ENCODE measurements around the gene STUM.

Gene STUM

GRCh38 chr1:226566760-226567159 is 18.2 kb downstream of the STUM start:
- no peaks in the 10 kb centered on the region for H3K9me3 ChIP-seq (ENCODE audit: control insufficient read depth, insufficient read depth, low read length)
- no peak overlapping the region for H3K4me3 ChIP-seq (ENCODE audit: low read depth, low read length)
- no peaks in the 10 kb centered on the region for H3K27me3 ChIP-seq (ENCODE audit: control insufficient read depth, insufficient read depth, low read length)
- no peaks in the 10 kb centered on the region for H3K36me3 ChIP-seq (ENCODE audit: control insufficient read depth, insufficient read depth, low read length)
- H3K4me1 ChIP-seq (ENCODE audit: control insufficient read depth, insufficient read depth, low read length): no peaks in the 10 kb centered on the region
- no peak overlapping the region for H3K9ac ChIP-seq (ENCODE audit: low read depth, low read length)

GRCh38 chr1:226568077-226568831 is 19.7 kb downstream of the STUM start:
- Histone ChIP-seq H3K9me3 (ENCODE audit: control insufficient read depth, insufficient read depth, low read length) (no peaks in the 10 kb centered on the region), H3K27me3 (ENCODE audit: control insufficient read depth, insufficient read depth, low read length) (no peaks in the 10 kb centered on the region), H3K9ac (ENCODE audit: low read depth, low read length) (no peak overlapping the region), H3K4me3 (ENCODE audit: low read depth, low read length) (no peak overlapping the region), H3K36me3 (ENCODE audit: control insufficient read depth, insufficient read depth, low read length) (no peaks in the 10 kb centered on the region), H3K4me1 (ENCODE audit: control insufficient read depth, insufficient read depth, low read length) (no peaks in the 10 kb centered on the region)

DNA sequence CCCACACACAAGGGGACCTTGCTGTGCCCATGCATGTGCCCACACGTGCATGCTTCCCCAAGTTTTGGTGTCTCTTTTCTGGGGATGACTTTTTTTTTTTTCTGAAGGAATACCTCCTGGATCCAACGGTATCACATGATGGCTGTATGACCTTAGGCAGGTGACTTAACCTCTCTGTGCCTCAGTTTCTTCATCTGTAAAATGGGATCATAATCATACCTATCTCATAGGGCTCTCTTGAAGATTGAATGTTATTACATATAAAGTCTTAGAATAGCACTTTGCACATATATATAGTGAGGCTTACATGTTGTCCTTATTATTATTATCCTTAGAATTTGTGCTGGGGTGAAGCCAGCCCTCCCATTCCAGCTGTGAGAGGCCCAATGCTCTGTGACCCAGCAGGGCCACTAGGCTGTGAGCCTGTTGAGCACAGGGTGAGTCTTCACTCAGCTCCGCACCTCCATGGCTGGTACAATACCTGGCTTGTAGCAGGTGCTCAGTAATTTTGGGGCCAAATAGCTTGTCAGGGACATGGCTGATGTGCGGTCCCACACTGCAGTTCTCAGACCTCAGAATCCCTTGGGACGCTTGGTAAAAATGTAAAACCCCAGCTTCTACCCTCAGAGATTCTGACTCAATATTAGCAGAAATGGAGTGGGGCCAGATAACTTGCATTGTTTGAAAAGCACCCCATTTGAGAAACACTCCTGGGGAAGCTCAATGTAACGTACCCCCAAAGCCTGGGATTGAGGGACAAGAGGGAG is 20.6 kb downstream of the STUM start:
- Histone ChIP-seq H3K4me3 (ENCODE audit: low read depth, low read length) (no peak overlapping the region), H3K27me3 (ENCODE audit: control insufficient read depth, insufficient read depth, low read length) (no peaks in the 10 kb centered on the region), H3K9ac (ENCODE audit: low read depth, low read length) (no peak overlapping the region), H3K4me1 (ENCODE audit: control insufficient read depth, insufficient read depth, low read length) (no peaks in the 10 kb centered on the region), H3K36me3 (ENCODE audit: control insufficient read depth, insufficient read depth, low read length) (no peaks in the 10 kb centered on the region), H3K9me3 (ENCODE audit: control insufficient read depth, insufficient read depth, low read length) (no peaks in the 10 kb centered on the region)

GRCh38 chr1:226569879-226570547 is 21.4 kb downstream of the STUM start:
- Histone ChIP-seq H3K27me3 (ENCODE audit: control insufficient read depth, insufficient read depth, low read length) (no peaks in the 10 kb centered on the region), H3K4me3 (ENCODE audit: low read depth, low read length) (no peak overlapping the region), H3K4me1 (ENCODE audit: control insufficient read depth, insufficient read depth, low read length) (no peaks in the 10 kb centered on the region), H3K9ac (ENCODE audit: low read depth, low read length) (no peak overlapping the region), H3K9me3 (ENCODE audit: control insufficient read depth, insufficient read depth, low read length) (no peaks in the 10 kb centered on the region), H3K36me3 (ENCODE audit: control insufficient read depth, insufficient read depth, low read length) (peaks cover 2% of the 10 kb centered on the region)

GRCh38 chr1:226571893-226572292 is 23.3 kb downstream of the STUM start:
- Histone ChIP-seq H3K36me3 (ENCODE audit: control insufficient read depth, insufficient read depth, low read length) (peaks cover 2% of the 10 kb centered on the region), H3K9me3 (ENCODE audit: control insufficient read depth, insufficient read depth, low read length) (no peaks in the 10 kb centered on the region), H3K9ac (ENCODE audit: low read depth, low read length) (no peak overlapping the region), H3K27me3 (ENCODE audit: control insufficient read depth, insufficient read depth, low read length) (no peaks in the 10 kb centered on the region), H3K4me3 (ENCODE audit: low read depth, low read length) (no peak overlapping the region), H3K4me1 (ENCODE audit: control insufficient read depth, insufficient read depth, low read length) (no peaks in the 10 kb centered on the region)

DNA sequence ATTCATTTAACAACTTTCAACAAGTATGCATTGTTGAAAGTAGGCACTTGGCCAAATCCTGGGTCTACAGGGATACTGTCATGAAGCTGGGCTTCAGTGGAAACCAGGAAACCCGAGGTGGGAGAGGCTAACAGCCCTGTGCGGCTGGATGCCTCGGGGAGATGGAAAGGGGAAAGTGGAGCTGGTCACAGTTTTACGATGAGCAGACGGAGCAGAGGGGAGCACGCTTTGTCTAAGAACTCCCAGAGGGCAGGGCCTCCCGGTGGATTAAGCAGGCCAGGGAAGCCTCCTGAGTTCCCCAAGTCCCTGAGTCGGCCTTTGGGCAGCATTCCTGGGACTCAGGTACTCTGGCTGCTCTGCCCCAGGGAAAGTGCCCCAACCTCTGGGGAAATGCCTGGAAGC is 23.8 kb downstream of the STUM start:
- no peak overlapping the region for H3K4me3 ChIP-seq (ENCODE audit: low read depth, low read length)
- H3K36me3 ChIP-seq (ENCODE audit: control insufficient read depth, insufficient read depth, low read length): peaks cover 2% of the 10 kb centered on the region
- no peak overlapping the region for H3K9ac ChIP-seq (ENCODE audit: low read depth, low read length)
- no peaks in the 10 kb centered on the region for H3K27me3 ChIP-seq (ENCODE audit: control insufficient read depth, insufficient read depth, low read length)
- H3K9me3 ChIP-seq (ENCODE audit: control insufficient read depth, insufficient read depth, low read length): no peaks in the 10 kb centered on the region
- H3K4me1 ChIP-seq (ENCODE audit: control insufficient read depth, insufficient read depth, low read length): no peaks in the 10 kb centered on the region

DNA sequence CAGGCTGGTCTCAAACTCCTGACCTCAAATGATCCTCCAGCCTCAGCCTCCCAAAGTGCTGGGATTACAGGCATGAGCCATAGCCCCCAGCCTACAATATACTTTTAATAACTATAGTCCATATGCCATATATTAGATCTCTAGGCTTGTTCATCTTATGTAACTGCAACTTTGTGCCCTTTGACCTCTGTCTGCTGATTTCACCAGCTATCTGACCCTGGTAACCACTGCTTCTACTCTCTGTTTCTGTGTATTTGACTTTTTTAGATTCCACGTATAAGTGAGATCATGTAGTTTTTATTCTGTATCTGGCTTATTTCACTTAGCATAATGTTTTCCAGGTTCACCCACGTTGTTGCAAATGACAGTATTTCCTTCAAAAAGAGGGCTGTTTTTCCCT is 25.5 kb downstream of the STUM start:
- no peak overlapping the region for H3K4me3 ChIP-seq (ENCODE audit: low read depth, low read length)

DNA sequence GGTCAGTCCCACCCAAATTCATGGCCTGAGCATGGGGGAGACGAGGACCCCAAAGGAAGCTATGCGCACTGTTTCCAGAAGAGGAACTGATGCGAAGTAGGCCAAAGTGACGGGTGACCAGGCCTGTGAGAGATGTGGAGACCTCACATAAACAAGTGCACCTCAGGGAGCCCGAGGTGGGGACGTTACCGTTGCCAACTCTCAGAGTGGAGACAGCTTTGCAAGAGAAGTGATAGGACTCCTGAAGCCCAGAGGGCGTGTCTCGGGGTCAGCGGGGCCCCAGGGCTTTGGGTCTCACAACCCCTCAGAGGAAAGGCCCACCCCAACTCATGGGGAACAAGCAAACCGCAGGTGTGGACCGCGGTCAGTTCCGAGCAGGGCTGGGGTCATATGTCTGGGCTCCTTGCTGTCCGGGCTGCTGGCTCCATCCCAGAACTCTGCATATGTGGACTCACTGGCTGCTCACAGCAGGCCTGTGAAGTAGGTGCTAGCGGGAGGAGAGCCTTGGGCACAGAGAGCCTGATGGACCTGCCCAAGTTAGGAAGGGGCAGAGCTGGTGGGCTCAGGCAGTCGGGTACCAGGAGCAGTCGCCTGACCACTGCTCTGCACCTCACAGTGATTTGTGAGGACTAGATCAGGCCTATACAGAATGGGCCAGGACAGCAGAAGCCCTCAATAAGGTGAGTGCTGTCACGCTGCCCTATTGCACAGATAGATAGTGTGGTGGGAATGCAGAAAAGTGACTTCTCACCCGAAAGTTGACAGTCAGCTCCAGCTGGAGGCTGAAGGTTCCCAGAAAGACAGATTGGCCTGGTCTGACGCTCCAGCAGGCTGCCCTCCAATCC is 26.2 kb downstream of the STUM start:
- no peak overlapping the region for H3K4me3 ChIP-seq (ENCODE audit: low read depth, low read length)
- H3K9me3 ChIP-seq (ENCODE audit: control insufficient read depth, insufficient read depth, low read length): no peaks in the 10 kb centered on the region
- no peak overlapping the region for H3K9ac ChIP-seq (ENCODE audit: low read depth, low read length)
- H3K4me1 ChIP-seq (ENCODE audit: control insufficient read depth, insufficient read depth, low read length): no peaks in the 10 kb centered on the region
- no peaks in the 10 kb centered on the region for H3K27me3 ChIP-seq (ENCODE audit: control insufficient read depth, insufficient read depth, low read length)
- peaks cover 2% of the 10 kb centered on the region for H3K36me3 ChIP-seq (ENCODE audit: control insufficient read depth, insufficient read depth, low read length)

More for the DNA sequence above, 25.5 kb downstream of the STUM start:
- Histone ChIP-seq H3K9ac (ENCODE audit: low read depth, low read length) (no peak overlapping the region), H3K4me1 (ENCODE audit: control insufficient read depth, insufficient read depth, low read length) (no peaks in the 10 kb centered on the region), H3K9me3 (ENCODE audit: control insufficient read depth, insufficient read depth, low read length) (no peaks in the 10 kb centered on the region), H3K36me3 (ENCODE audit: control insufficient read depth, insufficient read depth, low read length) (peaks cover 2% of the 10 kb centered on the region), H3K27me3 (ENCODE audit: control insufficient read depth, insufficient read depth, low read length) (no peaks in the 10 kb centered on the region)

DNA sequence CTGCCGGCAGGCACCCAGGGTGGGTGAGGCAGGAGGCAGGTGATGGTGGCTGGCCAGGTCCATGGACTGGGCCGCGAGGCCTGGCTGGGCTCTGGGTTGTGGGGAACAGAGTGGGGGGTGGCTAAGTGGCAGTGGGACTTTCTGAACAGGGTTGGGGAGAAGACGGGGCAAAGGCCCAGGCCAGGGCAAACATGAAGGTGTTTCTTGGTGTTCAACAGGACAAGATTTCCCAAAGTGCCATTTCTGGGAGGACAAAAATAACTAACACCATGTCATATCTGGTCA is 26.8 kb downstream of the STUM start:
- Histone ChIP-seq H3K4me1 (ENCODE audit: control insufficient read depth, insufficient read depth, low read length) (no peaks in the 10 kb centered on the region), H3K36me3 (ENCODE audit: control insufficient read depth, insufficient read depth, low read length) (peaks cover 2% of the 10 kb centered on the region), H3K9ac (ENCODE audit: low read depth, low read length) (no peak overlapping the region), H3K27me3 (ENCODE audit: control insufficient read depth, insufficient read depth, low read length) (no peaks in the 10 kb centered on the region), H3K4me3 (ENCODE audit: low read depth, low read length) (no peak overlapping the region), H3K9me3 (ENCODE audit: control insufficient read depth, insufficient read depth, low read length) (no peaks in the 10 kb centered on the region)

- Histone ChIP-seq H3K4me1 (ENCODE audit: control insufficient read depth, insufficient read depth, low read length) (no peaks in the 10 kb centered on the region), H3K36me3 (ENCODE audit: control insufficient read depth, insufficient read depth, low read length) (peaks cover 2% of the 10 kb centered on the region), H3K9me3 (ENCODE audit: control insufficient read depth, insufficient read depth, low read length) (no peaks in the 10 kb centered on the region), H3K4me3 (ENCODE audit: low read depth, low read length) (no peak overlapping the region), H3K27me3 (ENCODE audit: control insufficient read depth, insufficient read depth, low read length) (no peaks in the 10 kb centered on the region), H3K9ac (ENCODE audit: low read depth, low read length) (no peak overlapping the region)
Observed at GRCh38 chr1:226575739-226576378, 27.3 kb downstream of the STUM start.

GRCh38 chr1:226576601-226577000 is 28.0 kb downstream of the STUM start:
- Histone ChIP-seq H3K36me3 (ENCODE audit: control insufficient read depth, insufficient read depth, low read length) (peaks cover 2% of the 10 kb centered on the region), H3K27me3 (ENCODE audit: control insufficient read depth, insufficient read depth, low read length) (no peaks in the 10 kb centered on the region), H3K4me1 (ENCODE audit: control insufficient read depth, insufficient read depth, low read length) (no peaks in the 10 kb centered on the region), H3K9ac (ENCODE audit: low read depth, low read length) (no peak overlapping the region), H3K9me3 (ENCODE audit: control insufficient read depth, insufficient read depth, low read length) (no peaks in the 10 kb centered on the region), H3K4me3 (ENCODE audit: low read depth, low read length) (no peak overlapping the region)

Measured in iPS-15b (cell line).